Esophagus (tissue), 2 donors: ENCODE measurements around the gene MPL. TPM values are rescaled to one million over a fixed set of nuclear protein-coding genes. Genes with fewer than 3 reads are reported as not detected.
A peak's percentile ranks its signal among the peaks of the same experiment; 100 is the strongest.

Source experiments
- H3K27ac ChIP-seq, 2 donors: one replicate each; pipeline ENCODE4 v1.5.1; 2013; ENCODE audit warnings: low read depth in 2 of 2, mild to moderate bottlenecking in 2 of 2, inconsistent platforms in 1 of 2, low read length in 1 of 2, moderate library complexity in 1 of 2
- H3K27me3 ChIP-seq, 2 donors: one replicate each; pipeline ENCODE4 v1.6.1; 2013; ENCODE audit warnings: low read length in 2 of 2, control low read depth in 1 of 2, mild to moderate bottlenecking in 1 of 2; ENCODE audit not compliant: insufficient read depth in 2 of 2, control insufficient read depth in 1 of 2
- H3K36me3 ChIP-seq, 2 donors: one replicate each; pipeline ENCODE4 v1.6.1; 2013; ENCODE audit warnings: low read length in 1 of 2; ENCODE audit not compliant: control insufficient read depth in 2 of 2, insufficient read depth in 2 of 2
- H3K4me1 ChIP-seq, 2 donors: one replicate each; pipeline ENCODE4 v1.6.1; 2013; ENCODE audit warnings: low read length in 1 of 2; ENCODE audit not compliant: control insufficient read depth in 2 of 2, insufficient read depth in 2 of 2
- H3K4me3 ChIP-seq, 2 donors: one replicate each; pipeline ENCODE4 v1.5.1; 2013; ENCODE audit warnings: low read length in 2 of 2, mild to moderate bottlenecking in 2 of 2, low read depth in 1 of 2, moderate library complexity in 1 of 2
- H3K9me3 ChIP-seq, 2 donors: one replicate each; pipeline ENCODE4 v1.6.1; 2013; ENCODE audit warnings: mild to moderate bottlenecking in 2 of 2, low read depth in 1 of 2, low read length in 1 of 2, moderate library complexity in 1 of 2; ENCODE audit not compliant: control insufficient read depth in 2 of 2, insufficient read depth in 1 of 2
- WGBS, 2 donors: extraction: QIAGEN DNeasy Blood & Tissue Kit; methylation state at CpG; one replicate each; pipeline ENCODE4 v1.1.7; 2013; 5-methylcytosine and 5-hydroxymethylcytosine counted together
- polyA plus RNA-seq, 2 donors: library from polyadenylated mRNA; stranded (reverse); fragments of 200-250 nt; gene quantifications; one replicate each; pipeline ENCODE4 v1.2.3, GENCODE V29; 2013
- donor health status: healthy with polysubstance abuse.
- donor health status: Bipolar disorder and iron deficiency.

Gene MPL
- under 1 TPM in 1 of 2 donors, not detected in 1; 0.06 TPM for polyA plus RNA-seq

- Histone ChIP-seq H3K36me3 (no peaks in the 10 kb centered on the region), H3K4me3 (no peak within 1 kb of the TSS), H3K27ac (no peak within 1 kb of the TSS), H3K4me1 (no peaks in the 10 kb centered on the region), H3K9me3 (no peaks in the 10 kb centered on the region), H3K27me3 (no peaks in the 10 kb centered on the region)
- 79 to 81% methylated on average over 3 of the region's 3 CpGs for WGBS, 2 donors
Measured at GRCh38 chr1:43337588-43337987, at the start of gene MPL. Gene MPL (plus strand): TSS chr1:43337818. CDS start chr1:43337849, 31 bp downstream.

- Histone ChIP-seq H3K4me3 (no peak overlapping the region), H3K36me3 (no peaks in the 10 kb centered on the region), H3K9me3 (no peaks in the 10 kb centered on the region), H3K4me1 (peaks cover 2 to 9% of the 10 kb centered on the region in 2 donors), H3K27ac (no peak overlapping the region), H3K27me3 (no peaks in the 10 kb centered on the region)
- WGBS, 2 donors: 88% methylated on average over 9 of the region's 9 CpGs
Measured at GRCh38 chr1:43288058-43288784, 49.4 kb upstream of the MPL start.

- no peak overlapping the region for H3K27ac ChIP-seq
- no peaks in the 10 kb centered on the region for H3K36me3 ChIP-seq
- no peaks in the 10 kb centered on the region for H3K27me3 ChIP-seq
- peaks cover 2 to 15% of the 10 kb centered on the region in 2 donors for H3K4me1 ChIP-seq
- WGBS, 2 donors: 68 to 77% methylated on average over 12 of the region's 12 CpGs
- H3K4me3 ChIP-seq: no peak overlapping the region
- no peaks in the 10 kb centered on the region for H3K9me3 ChIP-seq
Measured at GRCh38 chr1:43288785-43289706, 48.6 kb upstream of the MPL start.

GRCh38 chr1:43292216-43292615 lies 45.4 kb upstream of the MPL start:
- no peaks in the 10 kb centered on the region for H3K36me3 ChIP-seq
- H3K4me3 ChIP-seq: no peak overlapping the region
- WGBS, 2 donors: 73 to 76% methylated on average over 7 of the region's 7 CpGs
- H3K9me3 ChIP-seq: no peaks in the 10 kb centered on the region
- no peaks in the 10 kb centered on the region for H3K27me3 ChIP-seq
- H3K4me1 ChIP-seq: peaks cover 2 to 6% of the 10 kb centered on the region in 2 donors
- no peak overlapping the region for H3K27ac ChIP-seq

- Histone ChIP-seq H3K27me3 (no peaks in the 10 kb centered on the region), H3K36me3 (no peaks in the 10 kb centered on the region), H3K4me3 (no peak overlapping the region), H3K4me1 (peaks cover 2 to 6% of the 10 kb centered on the region in 2 donors), H3K9me3 (no peaks in the 10 kb centered on the region), H3K27ac (no peak overlapping the region)
- 84 to 90% methylated on average over 5 of the region's 5 CpGs for WGBS, 2 donors
Measured at GRCh38 chr1:43292679-43293078, 44.9 kb upstream of the MPL start.

GRCh38 chr1:43293176-43293575 lies 44.4 kb upstream of the MPL start:
- Histone ChIP-seq H3K36me3 (no peaks in the 10 kb centered on the region), H3K27me3 (no peaks in the 10 kb centered on the region), H3K4me3 (no peak overlapping the region), H3K27ac (no peak overlapping the region), H3K4me1 (peaks cover 2 to 6% of the 10 kb centered on the region in 2 donors), H3K9me3 (no peaks in the 10 kb centered on the region)
- WGBS, 2 donors: 81 to 90% methylated on average over 2 of the region's 2 CpGs

GRCh38 chr1:43293896-43294760 lies 43.5 kb upstream of the MPL start:
- Histone ChIP-seq H3K4me1 (peaks cover 2 to 6% of the 10 kb centered on the region in 2 donors), H3K27me3 (no peaks in the 10 kb centered on the region), H3K4me3 (no peak overlapping the region), H3K9me3 (no peaks in the 10 kb centered on the region), H3K36me3 (no peaks in the 10 kb centered on the region), H3K27ac (peak overlapping the region; percentile 21 to 61)
- 70 to 72% methylated on average over 7 of the region's 7 CpGs for WGBS, 2 donors

GRCh38 chr1:43294761-43295160 lies 42.9 kb upstream of the MPL start:
- peak overlapping the region in 1 of 2 donors; percentile 61 for H3K27ac ChIP-seq
- WGBS, 2 donors: 84 to 87% methylated on average over 8 of the region's 8 CpGs
- peaks cover 2 to 6% of the 10 kb centered on the region in 2 donors for H3K4me1 ChIP-seq

GRCh38 chr1:43296207-43296606 lies 41.4 kb upstream of the MPL start:
- no peaks in the 10 kb centered on the region for H3K36me3 ChIP-seq

More at GRCh38 chr1:43294761-43295160, 42.9 kb upstream of the MPL start:
- Histone ChIP-seq H3K4me3 (no peak overlapping the region), H3K27me3 (no peaks in the 10 kb centered on the region), H3K36me3 (no peaks in the 10 kb centered on the region), H3K9me3 (no peaks in the 10 kb centered on the region)

More at GRCh38 chr1:43296207-43296606, 41.4 kb upstream of the MPL start:
- 49 to 50% methylated on average over 1 of the region's 1 CpG for WGBS, 2 donors
- Histone ChIP-seq H3K4me3 (no peak overlapping the region), H3K4me1 (peaks cover 0 to 6% of the 10 kb centered on the region in 2 donors), H3K9me3 (no peaks in the 10 kb centered on the region), H3K27me3 (no peaks in the 10 kb centered on the region), H3K27ac (no peak overlapping the region)
